HepG2 (cell line): Measurements from ENCODE around the gene PDSS2. TPM values are rescaled to one million over a fixed set of nuclear protein-coding genes. Genes with fewer than 3 reads are reported as not detected.

Source experiments
- ATAC-seq: fragments of 200-7000 bp; cut with Tn5 transposase; 3 replicates; pipeline ENCODE4 v1.9.1; 2020; ENCODE audit warnings: mild to moderate bottlenecking, moderate library complexity
- BruUV-seq: library from RNA; stranded (reverse); fragments of 400-500 nt; replicated peaks from 2 replicates; lab custom pipeline; 2021; lab: Mats Ljungman, UMichigan
- CTCF ChIA-PET: fragments of 300-600 bp; formaldehyde crosslinking; extraction: SDS; loops from one replicate; lab custom pipeline; 2021; ENCODE audit warnings: low total read pairs, inconsistent platforms, low intra/inter-chr PET ratio; lab: Yijun Ruan, JAX
- POLR2A ChIA-PET: fragments of 350-600 bp; sonication (Branson Sonifier 250); formaldehyde crosslinking; loops from one replicate; lab custom pipeline; 2020; ENCODE audit warnings: antibody characterized with exemption, inconsistent platforms; lab: Yijun Ruan, JAX
- DNase-seq: peaks from one replicate; pipeline ENCODE4 v3.0.0-alpha.2; 2015; ENCODE audit warnings: low spot score
- FAIRE-seq: peaks from 3 replicates; lab custom pipeline; 2011; peaks lifted over from hg19 to GRCh38; lab: Jason Lieb, UNC
- H2AFZ ChIP-seq: one replicate; pipeline ENCODE4 v1.6.1; 2011; ENCODE audit warnings: low read length, inconsistent platforms
- H3K27ac ChIP-seq: fragments of 300-600 bp; 3 replicates; pipeline ENCODE4 v1.8.0; 2011; ENCODE audit warnings: mixed run types, mild to moderate bottlenecking, mixed read lengths, low read length, inconsistent platforms; ENCODE audit not compliant: insufficient read depth; ENCODE audit errors: extremely low read length
- H3K27me3 ChIP-seq, 2 experiments: fragments of 200-600 bp in 1 of 2; 2 replicates in 1 of 2; 3 replicates in 1 of 2; pipeline versions ENCODE4 v1.6.0 to v1.8.0; 2011; ENCODE audit warnings: low read length in 2 of 2, mild to moderate bottlenecking in 2 of 2, moderate library complexity in 2 of 2, inconsistent platforms in 1 of 2; ENCODE audit not compliant: insufficient read depth in 2 of 2, control insufficient read depth in 1 of 2
- H3K36me3 ChIP-seq, 2 experiments: fragments of 200-600 bp in 1 of 2; replicated peaks in 1 of 2; 2 replicates in 1 of 2; 3 replicates in 1 of 2; pipeline versions ENCODE4 v1.5.1 to v1.8.0; 2011; ENCODE audit warnings: low read length in 2 of 2, inconsistent platforms in 1 of 2; ENCODE audit not compliant: insufficient read depth in 2 of 2, control insufficient read depth in 1 of 2
- H3K4me1 ChIP-seq: 2 replicates; pipeline ENCODE4 v1.5.1; 2012; ENCODE audit warnings: low read length, inconsistent platforms; ENCODE audit not compliant: insufficient read depth
- H3K4me2 ChIP-seq: 2 replicates; pipeline ENCODE4 v1.6.0; 2011; ENCODE audit warnings: low read depth, low read length, inconsistent platforms
- H3K4me3 ChIP-seq, 3 experiments: fragments of 200-600 bp in 1 of 3; sonication (generic), shearing (Covaris generic) in 1 of 3; replicated peaks in 1 of 3; 2 replicates each; pipeline ENCODE4 v1.5.1; 2011 to 2016; ENCODE audit warnings: low read length in 3 of 3, inconsistent platforms in 2 of 3, low read depth in 2 of 3, mild to moderate bottlenecking in 2 of 3, control low read depth in 1 of 3, mixed read lengths in 1 of 3; ENCODE audit not compliant: insufficient read depth in 1 of 3
- H3K79me2 ChIP-seq: one replicate; pipeline ENCODE4 v1.6.1; 2011; ENCODE audit warnings: low read length, inconsistent platforms; ENCODE audit not compliant: insufficient read depth
- H3K9ac ChIP-seq: 2 replicates; pipeline ENCODE4 v1.6.0; 2011; ENCODE audit warnings: mild to moderate bottlenecking, low read depth, low read length, inconsistent platforms; ENCODE audit not compliant: insufficient read depth
- H3K9me3 ChIP-seq: 2 replicates; pipeline ENCODE4 v1.5.1; 2012; ENCODE audit warnings: mild to moderate bottlenecking, low read length
- H4K20me1 ChIP-seq: 2 replicates; pipeline ENCODE4 v1.6.0; 2011; ENCODE audit warnings: inconsistent platforms, mild to moderate bottlenecking, low read length, moderate library complexity; ENCODE audit not compliant: insufficient read depth
- AGO1 ChIP-seq: fragments of 200-400 bp; formaldehyde crosslinking; IDR thresholded peaks from 2 replicates; pipeline ENCODE4 v1.6.1; 2017; ENCODE audit warnings: mild to moderate bottlenecking, low read depth, low read length, moderate library complexity; ENCODE audit not compliant: poor library complexity, severe bottlenecking
- NFE2L2 ChIP-seq: fragments of 150-350 bp; IDR thresholded peaks from 2 replicates; pipeline ENCODE4 v1.6.1; 2014; ENCODE audit warnings: low read length
- NFKBIZ ChIP-seq: IDR thresholded peaks from 2 replicates; pipeline ENCODE4 v1.6.1; 2018; ENCODE audit warnings: missing genetic modification reagents, missing compliant biosample characterization
- SMC3 ChIP-seq: IDR thresholded peaks from 2 replicates; pipeline ENCODE4 v1.6.1; 2011; ENCODE audit warnings: low read length, improper control_type of control experiment
- THYN1 ChIP-seq: sonication (generic); formaldehyde crosslinking; IDR thresholded peaks from 2 replicates; pipeline ENCODE4 v1.8.1; 2023; ENCODE audit warnings: low read depth, mild to moderate bottlenecking, moderate library complexity, missing genetic modification reagents, borderline replicate concordance
- ZNF567 ChIP-seq: sonication (generic); formaldehyde crosslinking; IDR thresholded peaks from 2 replicates; pipeline ENCODE4 v1.8.1; 2023; ENCODE audit warnings: mild to moderate bottlenecking, missing genetic modification reagents, borderline replicate concordance
- WGBS: methylation state at CpG from one replicate; pipeline ENCODE4 v1.1.6; 2017; ENCODE audit warnings: low lambda C conversion rate; 5-methylcytosine and 5-hydroxymethylcytosine counted together
- in situ Hi-C: cut with HindIII; loops from 2 replicates; pipeline ENCODE4 v1.10.0; 2017; ENCODE audit warnings: low pct_unique_long_range_greater_than_20kb; ENCODE audit not compliant: extremely low pct_ligation_motif_present
- intact Hi-C: fragments of 100-400 bp; cut with micrococcal nuclease; formaldehyde crosslinking; loops from one replicate; pipeline ENCODE4 v1.10.0; 2022; ENCODE audit not compliant: unreplicated experiment
- polyA plus RNA-seq, 8 experiments: library from polyadenylated mRNA; depleted of rRNA in 3 of 8; stranded (reverse) in 7 of 8; unstranded in 1 of 8; fragments of >200 nt; fragmentation: Illumina TruSeq in 4 of 8; extraction: Trizol in 4 of 8; gene quantifications; 2 replicates each; pipeline versions ENCODE4 v1.2.1 to v1.2.3, GENCODE V29; 2011 to 2016; ENCODE audit warnings: low read depth in 4 of 8, missing spikeins in 1 of 8, mixed read lengths in 1 of 8; ENCODE audit not compliant: insufficient read depth in 1 of 8
- total RNA-seq, 5 experiments: library from RNA; depleted of rRNA; stranded (reverse); fragments of >200 nt; fragmentation: Illumina TruSeq; extraction: Trizol; gene quantifications; 2 replicates each; pipeline ENCODE4 v1.2.3, GENCODE V29; 2016; ENCODE audit warnings: low read depth in 1 of 5

The PDSS2 gene
- total and polyA plus RNA-seq, 2 of the 13 experiments (the other 11 are each of a cell fraction or from before 2014, with no cell fraction given) = 16.2 to 17.0 TPM

DNA sequence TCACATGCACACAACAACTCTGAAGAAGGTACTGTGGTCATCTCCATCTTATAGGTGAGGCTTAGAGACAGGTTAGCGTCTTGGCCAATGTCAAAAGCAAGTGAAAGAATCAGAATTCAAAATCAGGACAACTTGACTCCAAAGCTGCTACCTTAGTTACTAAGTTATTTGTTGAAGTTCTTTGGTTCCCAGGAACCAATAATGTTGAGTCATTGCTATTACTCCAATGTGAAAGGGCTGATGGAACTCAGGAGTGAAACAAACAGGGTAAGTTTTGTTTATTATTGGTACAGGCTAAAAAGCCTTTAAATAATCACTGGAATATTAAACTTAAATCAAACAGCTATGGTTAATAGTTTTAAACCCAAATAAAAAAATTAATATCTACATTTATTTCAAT, 111.1 kb downstream of the PDSS2 start:
- Histone ChIP-seq H3K4me3 (no peak overlapping the region), H2AFZ (no peak overlapping the region), H3K4me2 (no peak overlapping the region), H4K20me1 (no peaks in the 10 kb centered on the region), H3K4me1 (no peaks in the 10 kb centered on the region), H3K27me3 (no peaks in the 10 kb centered on the region), H3K36me3 (no peaks in the 10 kb centered on the region; a peak in 1 of 5 replicates), H3K79me2 (no peaks in the 10 kb centered on the region), H3K9ac (no peak overlapping the region), H3K27ac (no peak overlapping the region), H3K9me3 (no peaks in the 10 kb centered on the region)
- in situ Hi-C loops = no loop called here
- peak; percentile 65 for TF ChIP-seq NFE2L2
- no peak for TF ChIP-seq SMC3
- 87% methylated on average over 1 of the region's 1 CpG for WGBS
- no peak for FAIRE-seq
- intact Hi-C loops = no loop called here
- ATAC-seq = no peak
- no TSS peak for BruUV-seq
- DNase-seq = no peak
- ChIA-PET POLR2A (interaction anchor here (1.2 kb wide), 1 partner anchor 14 kb away, joined by 3 read pairs; no protein-coding TSS in a partner anchor), CTCF (no interaction called here)

DNA sequence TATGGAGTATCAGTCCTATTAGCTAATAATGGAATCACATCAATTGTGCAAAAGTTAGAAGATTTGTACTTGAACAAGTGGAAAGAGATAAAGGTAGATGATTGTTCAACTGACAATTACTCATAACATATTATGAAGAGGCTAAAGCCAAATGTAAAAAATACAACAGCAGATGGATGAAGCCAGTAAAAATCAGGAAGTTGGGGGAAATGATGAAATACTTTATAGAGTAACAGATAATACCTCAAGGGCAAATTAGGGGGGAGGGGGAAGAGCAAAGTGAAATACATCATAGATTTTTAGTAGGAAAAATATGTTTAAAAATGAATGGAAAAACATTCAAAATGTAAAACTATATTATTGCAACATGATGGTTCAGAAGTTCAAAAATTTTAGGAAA, 114.0 kb downstream of the PDSS2 start:
- Histone ChIP-seq H3K9ac (no peak overlapping the region), H3K9me3 (no peaks in the 10 kb centered on the region), H3K36me3 (no peaks in the 10 kb centered on the region; a peak in 1 of 5 replicates), H3K79me2 (no peaks in the 10 kb centered on the region), H3K4me1 (no peaks in the 10 kb centered on the region), H2AFZ (no peak overlapping the region), H3K4me3 (no peak overlapping the region), H3K27ac (no peak overlapping the region), H3K27me3 (no peaks in the 10 kb centered on the region), H4K20me1 (no peaks in the 10 kb centered on the region), H3K4me2 (no peak overlapping the region)
- ChIA-PET POLR2A (no interaction called here), CTCF (no interaction called here)
- intact Hi-C loops = no loop called here
- in situ Hi-C loops = no loop called here
- FAIRE-seq (no peak), ATAC-seq (no peak), DNase-seq (no peak)
- no TSS peak for BruUV-seq
- TF ChIP-seq ZNF567 (CRISPR knock-in tag) (no peak), AGO1 (no peak), NFKBIZ (no peak), THYN1 (CRISPR knock-in tag) (no peak)
